ENCODE measurements around the gene ACACB.

ACACB gene

GRCh38 chr12:109200825-109201495 is 84.6 kb downstream of the ACACB start:
- no peak overlapping the region for H3K27ac ChIP-seq
- TF ChIP-seq CTCF (conservative IDR thresholded peaks at IDR 0.05) (no peak), ZFX (IDR thresholded peaks at IDR 0.05) (no peak)

- H3K27ac ChIP-seq, result no peak overlapping the region
- TF ChIP-seq ZFX (IDR thresholded peaks at IDR 0.05) (no peak), CTCF (conservative IDR thresholded peaks at IDR 0.05) (no peak)
These were observed 85.1 kb downstream of the ACACB start for GRCh38 chr12:109201496-109201885.

DNA sequence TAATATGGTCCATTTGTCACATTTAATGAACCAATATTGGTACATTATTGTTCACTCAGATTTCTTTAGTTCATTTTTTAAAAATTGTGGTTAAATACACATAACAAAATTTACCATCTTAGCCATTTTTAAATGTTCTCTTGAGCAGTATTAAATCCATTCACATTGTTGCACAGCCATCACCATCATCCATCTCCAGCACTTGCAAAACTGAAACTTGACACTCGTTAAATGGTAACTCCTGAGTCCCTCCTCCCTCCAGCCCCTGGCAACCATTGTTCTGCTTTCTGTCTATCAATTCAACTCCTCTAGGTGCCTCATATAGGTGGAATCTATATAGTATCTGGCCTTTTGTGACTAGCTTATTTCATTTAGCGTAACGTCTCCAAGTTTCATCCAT is 86.4 kb downstream of the ACACB start:
- H3K27ac ChIP-seq, result no peak overlapping the region
- TF ChIP-seq ZFX (IDR thresholded peaks at IDR 0.05) (no peak), CTCF (conservative IDR thresholded peaks at IDR 0.05) (no peak)

DNA sequence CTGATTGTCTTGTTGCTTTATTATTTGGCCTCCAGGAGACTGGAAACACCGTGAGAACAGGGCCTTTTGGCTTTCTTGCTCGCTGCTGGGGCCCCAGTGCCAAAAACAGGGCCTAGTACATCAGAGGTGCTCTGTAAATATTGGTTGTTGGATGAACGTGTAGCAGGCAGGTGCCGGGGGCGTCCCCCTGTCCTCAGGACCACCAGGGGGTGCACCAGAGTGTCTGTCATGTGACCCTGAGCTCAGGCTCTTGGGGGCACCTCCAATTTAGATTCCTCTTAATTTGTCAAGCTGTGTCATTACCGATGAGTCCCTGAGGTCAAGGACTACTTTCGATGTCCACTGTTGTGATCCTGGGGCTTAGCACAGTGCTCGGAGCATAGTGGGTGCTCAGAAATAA is 87.1 kb downstream of the ACACB start:
- TF ChIP-seq ZFX (IDR thresholded peaks at IDR 0.05) (no peak), CTCF (conservative IDR thresholded peaks at IDR 0.05) (no peak)
- H3K27ac ChIP-seq, result no peak overlapping the region

DNA sequence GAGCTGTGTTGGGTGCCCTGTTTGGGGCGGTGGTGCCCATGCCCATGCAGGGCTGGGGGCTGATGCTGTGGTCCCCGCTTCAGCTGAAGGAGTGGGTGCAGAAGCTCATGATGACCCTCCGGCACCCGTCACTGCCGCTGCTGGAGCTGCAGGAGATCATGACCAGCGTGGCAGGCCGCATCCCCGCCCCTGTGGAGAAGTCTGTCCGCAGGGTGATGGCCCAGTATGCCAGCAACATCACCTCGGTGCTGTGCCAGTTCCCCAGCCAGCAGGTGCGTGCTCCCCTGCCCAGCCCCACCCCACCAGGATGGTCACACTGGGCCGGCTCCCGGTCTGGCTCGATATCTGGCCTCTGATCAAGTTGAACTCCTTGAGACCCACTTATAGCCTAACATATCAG is 92.7 kb downstream of the ACACB start:
- no peak overlapping the region for H3K27ac ChIP-seq

GRCh38 chr12:109212460-109213115 is 96.2 kb downstream of the ACACB start:
- TF ChIP-seq ZFX (IDR thresholded peaks at IDR 0.05) (no peak), CTCF (conservative IDR thresholded peaks at IDR 0.05) (no peak)
- no peak overlapping the region for H3K27ac ChIP-seq

More for the DNA sequence above, 92.7 kb downstream of the ACACB start:
- TF ChIP-seq CTCF (conservative IDR thresholded peaks at IDR 0.05) (no peak), ZFX (IDR thresholded peaks at IDR 0.05) (no peak)

DNA sequence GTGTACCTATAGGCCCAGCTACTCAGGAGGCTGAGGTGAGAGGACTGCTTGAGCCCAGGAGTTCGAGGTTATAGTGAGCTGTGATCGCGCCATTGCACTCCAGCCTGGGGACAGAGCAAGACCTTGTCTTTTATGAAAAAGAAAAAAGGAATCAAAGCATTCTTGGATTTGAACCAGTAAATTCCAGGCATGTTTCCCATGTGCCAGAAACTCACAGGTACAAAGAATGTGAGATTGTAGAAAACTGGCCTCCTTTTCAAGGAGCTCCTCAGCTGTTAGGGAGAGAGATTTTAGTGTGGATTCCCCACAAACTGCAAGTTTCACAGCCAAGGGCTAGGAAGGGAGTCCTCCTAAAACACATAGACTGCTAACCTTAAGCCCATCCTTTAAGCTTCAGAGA is 97.7 kb downstream of the ACACB start:
- TF ChIP-seq ZFX (IDR thresholded peaks at IDR 0.05) (no peak), CTCF (conservative IDR thresholded peaks at IDR 0.05) (no peak)
- H3K27ac ChIP-seq, result no peak overlapping the region
